ENCODE data around the gene AUH.

DNA sequence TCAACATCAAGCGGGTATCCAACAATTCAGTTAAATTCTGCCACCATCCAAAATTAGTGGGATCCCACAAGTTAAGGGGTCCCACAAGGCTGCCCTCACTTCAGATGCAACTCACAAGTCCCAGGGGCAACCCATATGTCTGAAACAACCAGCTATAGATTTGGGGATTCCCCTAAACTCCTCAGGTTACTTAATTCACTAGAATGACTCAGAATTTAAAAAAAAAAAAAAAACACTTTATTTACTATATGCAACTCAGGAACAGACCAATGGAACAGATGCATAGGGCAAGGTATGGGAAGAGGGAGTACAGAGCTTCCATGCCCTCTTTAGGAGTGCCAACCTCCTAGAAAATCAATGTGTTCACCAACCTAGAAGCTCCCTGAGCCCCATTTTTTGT is 15.1 kb downstream of the AUH start:
- TF ChIP-seq CTCF (IDR thresholded peaks at IDR 0.05; ENCODE audit: low read depth, low read length) (no peak), EZH2phosphoT487 (IDR thresholded peaks at IDR 0.05; ENCODE audit: low read depth) (no peak)
